ENCODE measurements around the gene RSPO3. TPM values are rescaled to one million over a fixed set of nuclear protein-coding genes. Genes with fewer than 3 reads are reported as not detected.
"Not testable (repeated sequence)": the region's sequence is repeated elsewhere in the genome, so short reads cannot be mapped to it uniquely, and the experiment has no call there.

The RSPO3 gene
- total RNA-seq, result 1.8 TPM
- long read RNA-seq, partial matches to known transcripts, result 0 of 2 reads
- long read RNA-seq, other reads (novel, unspliced or antisense), result 0 of 2 reads

GRCh38 chr6:127118298-127119101 is at the start of gene RSPO3:
Gene RSPO3, plus strand, starts transcription at chr6:127118671. Its CDS starts 522 bp downstream, at chr6:127119193.
- no peak for DNase-seq (ENCODE audit: low spot score)
- intact Hi-C loops (cut with DNase I), result loop anchor here (10.0 kb wide), 1 partner anchor 1134 kb away; the partner anchor contains the start of gene TRMT11

GRCh38 chr6:127069659-127070279 is 48.7 kb upstream of the RSPO3 start:
- intact Hi-C loops (cut with DNase I), result no loop called here
- no peak for DNase-seq (ENCODE audit: low spot score)

- intact Hi-C loops (cut with DNase I), result no loop called here
- DNase-seq (ENCODE audit: low spot score), result no peak
Measured at GRCh38 chr6:127073222-127073621, 45.2 kb upstream of the RSPO3 start.

- DNase-seq (ENCODE audit: low spot score), result no peak
- intact Hi-C loops (cut with DNase I), result no loop called here
Measured at GRCh38 chr6:127076466-127076865, 42.0 kb upstream of the RSPO3 start.

- no peak for DNase-seq (ENCODE audit: low spot score)
- intact Hi-C loops (cut with DNase I), result no loop called here
Measured at GRCh38 chr6:127077886-127078285, 40.6 kb upstream of the RSPO3 start.

GRCh38 chr6:127078669-127079068 is 39.8 kb upstream of the RSPO3 start:
- intact Hi-C loops (cut with DNase I), result no loop called here
- no peak for DNase-seq (ENCODE audit: low spot score)

- no peak for DNase-seq (ENCODE audit: low spot score)
- intact Hi-C loops (cut with DNase I), result no loop called here
Measured at GRCh38 chr6:127079681-127080080, 38.8 kb upstream of the RSPO3 start.

- intact Hi-C loops (cut with DNase I), result no loop called here
- DNase-seq (ENCODE audit: low spot score), result no peak
Measured at GRCh38 chr6:127080081-127080480, 38.4 kb upstream of the RSPO3 start.

GRCh38 chr6:127083231-127083962 is 35.1 kb upstream of the RSPO3 start:
- no peak for DNase-seq (ENCODE audit: low spot score)
- intact Hi-C loops (cut with DNase I), result no loop called here

GRCh38 chr6:127083963-127084310 is 34.5 kb upstream of the RSPO3 start:
- intact Hi-C loops (cut with DNase I), result no loop called here
- no peak for DNase-seq (ENCODE audit: low spot score)

GRCh38 chr6:127085181-127085580 is 33.3 kb upstream of the RSPO3 start:
- no peak for DNase-seq (ENCODE audit: low spot score)
- intact Hi-C loops (cut with DNase I), result no loop called here

GRCh38 chr6:127090051-127090450 is 28.4 kb upstream of the RSPO3 start:
- DNase-seq (ENCODE audit: low spot score), result no peak
- intact Hi-C loops (cut with DNase I), result no loop called here

- DNase-seq (ENCODE audit: low spot score), result no peak
- intact Hi-C loops (cut with DNase I), result no loop called here
Measured at GRCh38 chr6:127092466-127092865, 26.0 kb upstream of the RSPO3 start.

GRCh38 chr6:127094791-127095190 is 23.7 kb upstream of the RSPO3 start:
- DNase-seq (ENCODE audit: low spot score), result no peak
- intact Hi-C loops (cut with DNase I), result no loop called here

- DNase-seq (ENCODE audit: low spot score), result no peak
- intact Hi-C loops (cut with DNase I), result no loop called here
Measured at GRCh38 chr6:127096167-127096566, 22.3 kb upstream of the RSPO3 start.

- intact Hi-C loops (cut with DNase I); DNase-seq (ENCODE audit: low spot score): not testable (repeated sequence)
Measured at GRCh38 chr6:127097442-127097841, 21.0 kb upstream of the RSPO3 start.

GRCh38 chr6:127100510-127101140 is 17.8 kb upstream of the RSPO3 start:
- intact Hi-C loops (cut with DNase I), result no loop called here
- DNase-seq (ENCODE audit: low spot score), result no peak

GRCh38 chr6:127102299-127102698 is 16.2 kb upstream of the RSPO3 start:
- no peak for DNase-seq (ENCODE audit: low spot score)
- intact Hi-C loops (cut with DNase I), result loop anchor here (2.0 kb wide), 1 partner anchor 157 kb away; no protein-coding TSS in a partner anchor

- intact Hi-C loops (cut with DNase I), result loop anchor here (2.0 kb wide), 1 partner anchor 156 kb away; no protein-coding TSS in a partner anchor
Measured at GRCh38 chr6:127102859-127103258, 15.6 kb upstream of the RSPO3 start.

GRCh38 chr6:127103482-127103881 is 15.0 kb upstream of the RSPO3 start:
- no peak for DNase-seq (ENCODE audit: low spot score)
- intact Hi-C loops (cut with DNase I), result loop anchor here (2.0 kb wide), 1 partner anchor 155 kb away; no protein-coding TSS in a partner anchor

More at GRCh38 chr6:127102859-127103258, 15.6 kb upstream of the RSPO3 start:
- DNase-seq (ENCODE audit: low spot score), result no peak
